ENCODE measurements around the gene CRB2. TPM values are rescaled to one million over a fixed set of nuclear protein-coding genes. Genes with fewer than 3 reads are reported as not detected.

CRB2 gene
- total and polyA plus RNA-seq, 11 donors, result 0.05 to 10.1 (median 0.10) TPM; not detected in 8

DNA sequence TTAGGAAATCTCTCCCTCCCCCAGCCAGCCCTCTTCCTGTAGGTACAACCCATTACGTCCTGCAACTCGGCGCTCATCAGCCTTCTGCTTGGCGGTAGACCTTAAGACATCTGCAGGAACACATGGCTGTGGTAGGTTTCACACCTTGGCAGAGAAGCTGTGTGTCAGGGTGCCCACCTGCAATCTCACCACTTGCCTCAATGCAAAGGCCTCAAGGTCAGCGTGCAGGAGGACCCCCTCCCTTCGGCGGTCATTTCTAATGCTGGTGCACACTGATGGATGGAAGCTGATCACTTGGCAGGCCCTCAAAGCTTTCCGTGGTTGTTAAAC lies 67.3 kb downstream of the CRB2 start:
- Histone ChIP-seq H3K4me3 (no peak overlapping the region), H3K4me1 (no peaks in the 10 kb centered on the region), H3K36me3 (peaks cover 0 to 23% (median 9%) of the 10 kb centered on the region in 9 donors), H3K27me3 (no peaks in the 10 kb centered on the region), H3K27ac (no peak overlapping the region), H3K9me3 (no peaks in the 10 kb centered on the region)
- no peak for TF ChIP-seq POLR2A (IDR thresholded peaks at IDR 0.05)
- TF ChIP-seq, protein P1, sequence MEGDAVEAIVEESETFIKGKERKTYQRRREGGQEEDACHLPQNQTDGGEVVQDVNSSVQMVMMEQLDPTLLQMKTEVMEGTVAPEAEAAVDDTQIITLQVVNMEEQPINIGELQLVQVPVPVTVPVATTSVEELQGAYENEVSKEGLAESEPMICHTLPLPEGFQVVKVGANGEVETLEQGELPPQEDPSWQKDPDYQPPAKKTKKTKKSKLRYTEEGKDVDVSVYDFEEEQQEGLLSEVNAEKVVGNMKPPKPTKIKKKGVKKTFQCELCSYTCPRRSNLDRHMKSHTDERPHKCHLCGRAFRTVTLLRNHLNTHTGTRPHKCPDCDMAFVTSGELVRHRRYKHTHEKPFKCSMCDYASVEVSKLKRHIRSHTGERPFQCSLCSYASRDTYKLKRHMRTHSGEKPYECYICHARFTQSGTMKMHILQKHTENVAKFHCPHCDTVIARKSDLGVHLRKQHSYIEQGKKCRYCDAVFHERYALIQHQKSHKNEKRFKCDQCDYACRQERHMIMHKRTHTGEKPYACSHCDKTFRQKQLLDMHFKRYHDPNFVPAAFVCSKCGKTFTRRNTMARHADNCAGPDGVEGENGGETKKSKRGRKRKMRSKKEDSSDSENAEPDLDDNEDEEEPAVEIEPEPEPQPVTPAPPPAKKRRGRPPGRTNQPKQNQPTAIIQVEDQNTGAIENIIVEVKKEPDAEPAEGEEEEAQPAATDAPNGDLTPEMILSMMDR (IDR thresholded peaks at IDR 0.05), result no peak
- DNase-seq, result no peak
- 90 to 97% (median 93%) methylated on average over 7 to 8 of the region's 8 CpGs for WGBS, 4 donors
- intact Hi-C loops (cut with DNase I), result no loop called here
- ATAC-seq, result no peak

DNA sequence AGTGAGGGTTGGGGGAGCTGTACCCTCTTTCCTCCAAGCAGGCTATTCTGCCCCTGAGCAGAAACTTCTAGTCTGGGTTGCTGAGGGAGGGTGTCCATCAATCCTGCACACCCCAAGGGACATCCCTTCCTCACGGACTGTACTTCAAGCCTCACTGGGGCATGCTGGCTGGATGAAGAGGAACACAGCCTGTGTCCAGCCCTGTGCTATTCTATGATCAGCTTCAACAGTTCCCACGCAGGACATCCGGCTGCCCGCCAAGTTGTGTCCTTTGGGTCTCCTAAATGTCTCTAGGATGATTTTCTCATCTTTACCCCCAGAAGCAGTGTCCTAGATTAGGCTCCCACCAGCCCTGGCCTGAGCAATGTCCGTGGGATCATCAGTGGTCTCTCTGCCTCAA lies 68.1 kb downstream of the CRB2 start:
- ATAC-seq (peak; percentile 33 to 59 (median 50)), DNase-seq (peak in 4 of 5 donors; percentile 32 to 76 (median 40))
- intact Hi-C loops (cut with DNase I), result no loop called here
- Histone ChIP-seq H3K4me3 (no peak overlapping the region), H3K4me1 (no peaks in the 10 kb centered on the region), H3K9me3 (peaks cover 0 to 5% (median 0%) of the 10 kb centered on the region in 12 donors), H3K36me3 (peaks cover 0 to 25% (median 9%) of the 10 kb centered on the region in 9 donors), H3K27me3 (no peaks in the 10 kb centered on the region), H3K27ac (peak overlapping the region in 4 of 12 donors; percentile 9 to 43 (median 25))
- 86 to 89% (median 87%) methylated on average over 5 of the region's 5 CpGs for WGBS, 4 donors
- TF ChIP-seq POLR2A (IDR thresholded peaks at IDR 0.05), result no peak
- TF ChIP-seq, protein P1 (IDR thresholded peaks at IDR 0.05), result no peak

DNA sequence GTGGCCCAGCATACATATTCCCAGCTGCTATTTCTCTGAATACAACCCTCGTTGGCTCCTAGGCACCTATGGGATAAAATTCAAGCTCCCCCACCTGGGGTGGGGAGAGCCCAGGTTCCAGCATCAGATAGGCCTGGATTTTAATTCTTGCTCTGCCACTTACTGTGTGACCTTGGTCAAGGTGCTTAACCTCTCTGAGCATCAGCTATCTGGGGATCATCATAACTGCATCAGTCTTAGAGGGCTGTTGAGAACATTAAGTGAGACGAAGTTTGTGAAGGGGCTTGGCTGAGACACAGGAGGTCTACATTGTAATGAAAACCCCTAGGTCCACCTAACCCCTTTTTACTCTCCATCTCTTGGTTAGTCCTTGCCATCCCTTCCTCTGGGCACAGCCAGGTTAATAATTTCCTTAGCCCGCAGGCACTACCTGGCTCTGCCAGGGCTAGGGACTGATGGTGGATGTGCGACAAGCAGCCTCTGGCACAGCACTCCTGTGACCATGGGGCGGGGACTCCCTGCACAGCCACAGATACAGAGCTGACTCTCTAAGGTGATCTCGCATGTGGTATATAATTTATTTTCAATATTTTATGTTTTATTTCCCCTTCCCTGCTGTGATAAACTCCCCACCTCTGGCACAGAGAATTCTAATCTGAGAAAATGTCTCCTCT lies 68.7 kb downstream of the CRB2 start:
- intact Hi-C loops (cut with DNase I), result no loop called here
- TF ChIP-seq POLR2A (IDR thresholded peaks at IDR 0.05), result no peak
- TF ChIP-seq, protein P1 (IDR thresholded peaks at IDR 0.05), result no peak

DNA sequence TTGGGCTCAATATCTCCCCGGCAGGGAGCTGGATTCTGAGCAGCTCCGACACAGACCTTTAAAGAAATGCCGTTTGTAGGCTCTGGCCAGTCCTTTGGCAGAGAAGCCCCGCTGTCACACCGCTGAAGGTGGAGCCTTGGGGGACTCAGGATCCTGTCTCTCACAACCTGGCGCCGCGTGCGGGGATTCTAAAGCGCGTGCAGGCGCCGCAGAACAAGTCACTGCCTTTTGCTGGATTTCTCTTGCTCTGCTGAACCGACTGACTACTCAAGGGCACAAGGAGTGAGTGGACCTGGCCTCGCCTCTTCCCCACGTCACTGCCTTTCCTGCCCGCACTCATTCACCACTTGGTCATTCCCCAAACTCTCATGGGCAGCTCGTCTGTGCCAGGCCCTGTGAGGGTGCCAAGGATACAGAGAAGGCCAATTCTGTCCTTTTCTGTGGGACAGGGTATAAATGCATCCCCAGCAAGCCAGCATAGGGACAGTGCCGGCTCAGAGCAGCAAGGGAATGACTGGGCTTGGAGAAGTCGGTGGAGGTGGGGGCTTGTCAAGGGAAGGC lies 69.3 kb downstream of the CRB2 start:
- TF ChIP-seq, protein P1 (IDR thresholded peaks at IDR 0.05), result no peak
- TF ChIP-seq POLR2A (IDR thresholded peaks at IDR 0.05), result no peak
- no peaks in the 10 kb centered on the region for H3K27me3 ChIP-seq
- DNase-seq (no peak), ATAC-seq (peak in 1 of 4 donors; percentile 24)
- H3K4me1 ChIP-seq, result no peaks in the 10 kb centered on the region
- H3K27ac ChIP-seq, result peak overlapping the region in 1 of 12 donors; percentile 43
- intact Hi-C loops (cut with DNase I), result no loop called here
- H3K4me3 ChIP-seq, result no peak overlapping the region
- WGBS, 4 donors, result 87 to 89% (median 88%) methylated on average over 20 of the region's 20 CpGs
- peaks cover 0 to 16% (median 0%) of the 10 kb centered on the region in 12 donors for H3K9me3 ChIP-seq
- H3K36me3 ChIP-seq, result peaks cover 0 to 19% (median 0%) of the 10 kb centered on the region in 9 donors

More for the DNA sequence above, 68.7 kb downstream of the CRB2 start:
- Histone ChIP-seq H3K9me3 (peaks cover 0 to 11% (median 0%) of the 10 kb centered on the region in 12 donors), H3K27me3 (no peaks in the 10 kb centered on the region), H3K4me3 (no peak overlapping the region), H3K4me1 (no peaks in the 10 kb centered on the region), H3K36me3 (peaks cover 0 to 25% (median 3%) of the 10 kb centered on the region in 9 donors), H3K27ac (peak overlapping the region in 5 of 12 donors; percentile 9 to 43 (median 29))
- no peak for ATAC-seq
- 93 to 99% (median 95%) methylated on average over 6 of the region's 6 CpGs for WGBS, 4 donors
- DNase-seq, result no peak

Data from heart left ventricle (tissue), 16 donors.